HL-60 (cell line): ENCODE measurements around the gene CSGALNACT2.

ENCODE experiments used
- GABPA ChIP-seq: IDR thresholded peaks from 2 replicates; pipeline ENCODE4 v1.6.1; 2012; ENCODE audit warnings: low read depth
- POLR2AphosphoS5 ChIP-seq: IDR thresholded peaks from 2 replicates; pipeline ENCODE4 v1.6.1; 2012; ENCODE audit warnings: low read depth
- SPI1 ChIP-seq: IDR thresholded peaks from 2 replicates; pipeline ENCODE4 v1.6.1; 2012; ENCODE audit warnings: low read depth, mild to moderate bottlenecking, borderline replicate concordance
- TF ChIP-seq, protein P1 (sequence below): IDR thresholded peaks from one replicate; pipeline ENCODE4 v1.5.1; 2011; ENCODE audit warnings: low read length, control low read depth, inconsistent platforms; ENCODE audit not compliant: insufficient read depth
- TF ChIP-seq, protein P2 (sequence below): IDR thresholded peaks from 2 replicates; pipeline ENCODE4 v1.6.1; 2012; ENCODE audit warnings: low read depth; ENCODE audit not compliant: insufficient replicate concordance

DNA sequence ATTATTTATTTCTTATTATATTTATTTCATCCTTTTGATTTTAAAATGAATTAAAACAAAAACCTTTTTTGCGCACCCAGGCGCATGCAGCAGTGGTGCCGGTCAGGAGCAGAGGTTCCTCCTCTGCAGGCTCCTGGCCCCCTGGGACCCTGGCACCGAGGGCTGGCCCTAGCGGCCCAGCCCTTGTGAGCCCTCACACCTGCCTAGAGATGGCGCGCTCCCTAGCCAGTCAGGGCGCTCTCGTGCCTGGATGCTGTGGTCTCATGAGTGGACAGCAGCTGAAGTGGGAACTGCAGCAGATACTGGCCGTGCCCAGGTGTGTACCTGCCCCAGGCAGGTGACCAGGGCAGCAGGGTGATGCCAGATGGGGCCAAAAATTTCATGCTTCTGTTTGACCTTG, 47.6 kb upstream of the CSGALNACT2 start:
- TF ChIP-seq POLR2AphosphoS5 (no peak), GABPA (no peak), SPI1 (no peak)
- TF ChIP-seq, protein P1, sequence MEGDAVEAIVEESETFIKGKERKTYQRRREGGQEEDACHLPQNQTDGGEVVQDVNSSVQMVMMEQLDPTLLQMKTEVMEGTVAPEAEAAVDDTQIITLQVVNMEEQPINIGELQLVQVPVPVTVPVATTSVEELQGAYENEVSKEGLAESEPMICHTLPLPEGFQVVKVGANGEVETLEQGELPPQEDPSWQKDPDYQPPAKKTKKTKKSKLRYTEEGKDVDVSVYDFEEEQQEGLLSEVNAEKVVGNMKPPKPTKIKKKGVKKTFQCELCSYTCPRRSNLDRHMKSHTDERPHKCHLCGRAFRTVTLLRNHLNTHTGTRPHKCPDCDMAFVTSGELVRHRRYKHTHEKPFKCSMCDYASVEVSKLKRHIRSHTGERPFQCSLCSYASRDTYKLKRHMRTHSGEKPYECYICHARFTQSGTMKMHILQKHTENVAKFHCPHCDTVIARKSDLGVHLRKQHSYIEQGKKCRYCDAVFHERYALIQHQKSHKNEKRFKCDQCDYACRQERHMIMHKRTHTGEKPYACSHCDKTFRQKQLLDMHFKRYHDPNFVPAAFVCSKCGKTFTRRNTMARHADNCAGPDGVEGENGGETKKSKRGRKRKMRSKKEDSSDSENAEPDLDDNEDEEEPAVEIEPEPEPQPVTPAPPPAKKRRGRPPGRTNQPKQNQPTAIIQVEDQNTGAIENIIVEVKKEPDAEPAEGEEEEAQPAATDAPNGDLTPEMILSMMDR: no peak
- TF ChIP-seq, protein P2, sequence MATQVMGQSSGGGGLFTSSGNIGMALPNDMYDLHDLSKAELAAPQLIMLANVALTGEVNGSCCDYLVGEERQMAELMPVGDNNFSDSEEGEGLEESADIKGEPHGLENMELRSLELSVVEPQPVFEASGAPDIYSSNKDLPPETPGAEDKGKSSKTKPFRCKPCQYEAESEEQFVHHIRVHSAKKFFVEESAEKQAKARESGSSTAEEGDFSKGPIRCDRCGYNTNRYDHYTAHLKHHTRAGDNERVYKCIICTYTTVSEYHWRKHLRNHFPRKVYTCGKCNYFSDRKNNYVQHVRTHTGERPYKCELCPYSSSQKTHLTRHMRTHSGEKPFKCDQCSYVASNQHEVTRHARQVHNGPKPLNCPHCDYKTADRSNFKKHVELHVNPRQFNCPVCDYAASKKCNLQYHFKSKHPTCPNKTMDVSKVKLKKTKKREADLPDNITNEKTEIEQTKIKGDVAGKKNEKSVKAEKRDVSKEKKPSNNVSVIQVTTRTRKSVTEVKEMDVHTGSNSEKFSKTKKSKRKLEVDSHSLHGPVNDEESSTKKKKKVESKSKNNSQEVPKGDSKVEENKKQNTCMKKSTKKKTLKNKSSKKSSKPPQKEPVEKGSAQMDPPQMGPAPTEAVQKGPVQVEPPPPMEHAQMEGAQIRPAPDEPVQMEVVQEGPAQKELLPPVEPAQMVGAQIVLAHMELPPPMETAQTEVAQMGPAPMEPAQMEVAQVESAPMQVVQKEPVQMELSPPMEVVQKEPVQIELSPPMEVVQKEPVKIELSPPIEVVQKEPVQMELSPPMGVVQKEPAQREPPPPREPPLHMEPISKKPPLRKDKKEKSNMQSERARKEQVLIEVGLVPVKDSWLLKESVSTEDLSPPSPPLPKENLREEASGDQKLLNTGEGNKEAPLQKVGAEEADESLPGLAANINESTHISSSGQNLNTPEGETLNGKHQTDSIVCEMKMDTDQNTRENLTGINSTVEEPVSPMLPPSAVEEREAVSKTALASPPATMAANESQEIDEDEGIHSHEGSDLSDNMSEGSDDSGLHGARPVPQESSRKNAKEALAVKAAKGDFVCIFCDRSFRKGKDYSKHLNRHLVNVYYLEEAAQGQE: no peak
